GM12873 (cell line): ENCODE data around the gene SPNS3.

Experiments
- TF ChIP-seq, protein P1 (sequence below): IDR thresholded peaks from 2 replicates; pipeline ENCODE4 v1.5.1; 2012; ENCODE audit warnings: low read depth, mild to moderate bottlenecking, moderate library complexity, low read length, control low read depth; ENCODE audit not compliant: insufficient read depth; ENCODE audit errors: missing control alignments

SPNS3 gene

DNA sequence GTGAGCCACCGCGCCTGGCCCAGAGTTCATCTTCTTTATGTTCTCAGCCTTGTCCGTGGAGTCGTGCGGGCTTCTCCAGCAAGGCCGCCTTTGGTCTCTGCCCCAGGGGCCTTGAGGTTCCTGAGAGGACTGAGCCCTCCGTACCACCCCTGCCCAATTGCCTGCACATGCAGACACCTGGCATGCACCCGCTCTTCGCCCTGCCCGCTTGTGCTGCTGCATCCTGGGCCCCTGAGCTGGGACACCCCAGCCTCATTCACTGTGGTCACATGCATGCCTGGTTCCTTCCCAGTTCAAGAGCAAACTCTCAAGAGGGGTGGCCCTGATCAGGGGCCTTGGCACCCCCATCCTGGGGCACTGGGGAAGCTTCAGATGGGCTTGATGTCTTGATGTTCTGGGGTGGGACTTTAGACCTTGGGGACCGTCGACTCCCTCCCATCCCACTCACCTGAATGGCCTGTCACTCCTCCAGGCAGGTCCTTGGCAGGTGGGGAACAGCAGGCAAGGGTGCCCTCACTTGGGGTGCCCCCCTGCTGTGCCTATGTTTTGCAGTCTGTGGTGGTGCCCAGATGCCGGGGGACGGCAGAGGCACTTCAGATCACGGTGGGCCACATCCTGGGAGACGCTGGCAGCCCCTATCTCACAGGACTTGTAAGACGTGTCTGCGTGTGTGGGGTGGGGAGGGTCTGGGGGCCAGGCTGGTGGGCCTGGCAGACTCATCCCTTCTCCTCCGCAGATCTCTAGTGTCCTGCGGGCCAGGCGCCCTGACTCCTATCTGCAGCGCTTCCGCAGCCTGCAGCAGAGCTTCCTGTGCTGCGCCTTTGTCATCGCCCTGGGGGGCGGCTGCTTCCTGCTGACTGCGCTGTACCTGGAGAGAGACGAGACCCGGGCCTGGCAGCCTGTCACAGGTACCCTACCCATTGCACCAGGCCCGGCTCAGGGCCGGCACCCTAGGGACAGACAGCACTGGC, 52.2 kb downstream of the SPNS3 start:
- TF ChIP-seq, protein P1, sequence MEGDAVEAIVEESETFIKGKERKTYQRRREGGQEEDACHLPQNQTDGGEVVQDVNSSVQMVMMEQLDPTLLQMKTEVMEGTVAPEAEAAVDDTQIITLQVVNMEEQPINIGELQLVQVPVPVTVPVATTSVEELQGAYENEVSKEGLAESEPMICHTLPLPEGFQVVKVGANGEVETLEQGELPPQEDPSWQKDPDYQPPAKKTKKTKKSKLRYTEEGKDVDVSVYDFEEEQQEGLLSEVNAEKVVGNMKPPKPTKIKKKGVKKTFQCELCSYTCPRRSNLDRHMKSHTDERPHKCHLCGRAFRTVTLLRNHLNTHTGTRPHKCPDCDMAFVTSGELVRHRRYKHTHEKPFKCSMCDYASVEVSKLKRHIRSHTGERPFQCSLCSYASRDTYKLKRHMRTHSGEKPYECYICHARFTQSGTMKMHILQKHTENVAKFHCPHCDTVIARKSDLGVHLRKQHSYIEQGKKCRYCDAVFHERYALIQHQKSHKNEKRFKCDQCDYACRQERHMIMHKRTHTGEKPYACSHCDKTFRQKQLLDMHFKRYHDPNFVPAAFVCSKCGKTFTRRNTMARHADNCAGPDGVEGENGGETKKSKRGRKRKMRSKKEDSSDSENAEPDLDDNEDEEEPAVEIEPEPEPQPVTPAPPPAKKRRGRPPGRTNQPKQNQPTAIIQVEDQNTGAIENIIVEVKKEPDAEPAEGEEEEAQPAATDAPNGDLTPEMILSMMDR, result no peak

DNA sequence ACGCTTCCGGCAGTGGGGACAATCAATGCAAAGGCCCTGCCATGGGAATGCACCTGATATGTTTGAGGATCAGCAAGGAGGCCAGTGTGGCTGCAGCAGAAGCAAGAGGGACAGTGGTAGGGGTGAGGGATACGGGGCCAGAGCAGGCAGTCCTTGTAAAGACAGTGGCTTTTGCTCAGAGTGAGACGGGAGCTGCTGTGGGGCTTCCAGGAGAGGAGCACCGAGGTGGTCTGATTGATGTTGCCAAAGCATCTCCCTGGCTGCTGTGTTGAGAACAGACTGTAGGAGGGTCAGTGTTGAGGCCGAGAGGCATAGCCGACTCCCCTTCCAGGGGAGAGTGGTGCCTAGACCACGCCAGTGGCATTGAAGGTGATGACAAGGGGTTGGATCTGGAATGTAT, 53.6 kb downstream of the SPNS3 start:
- TF ChIP-seq, protein P1, result no peak

DNA sequence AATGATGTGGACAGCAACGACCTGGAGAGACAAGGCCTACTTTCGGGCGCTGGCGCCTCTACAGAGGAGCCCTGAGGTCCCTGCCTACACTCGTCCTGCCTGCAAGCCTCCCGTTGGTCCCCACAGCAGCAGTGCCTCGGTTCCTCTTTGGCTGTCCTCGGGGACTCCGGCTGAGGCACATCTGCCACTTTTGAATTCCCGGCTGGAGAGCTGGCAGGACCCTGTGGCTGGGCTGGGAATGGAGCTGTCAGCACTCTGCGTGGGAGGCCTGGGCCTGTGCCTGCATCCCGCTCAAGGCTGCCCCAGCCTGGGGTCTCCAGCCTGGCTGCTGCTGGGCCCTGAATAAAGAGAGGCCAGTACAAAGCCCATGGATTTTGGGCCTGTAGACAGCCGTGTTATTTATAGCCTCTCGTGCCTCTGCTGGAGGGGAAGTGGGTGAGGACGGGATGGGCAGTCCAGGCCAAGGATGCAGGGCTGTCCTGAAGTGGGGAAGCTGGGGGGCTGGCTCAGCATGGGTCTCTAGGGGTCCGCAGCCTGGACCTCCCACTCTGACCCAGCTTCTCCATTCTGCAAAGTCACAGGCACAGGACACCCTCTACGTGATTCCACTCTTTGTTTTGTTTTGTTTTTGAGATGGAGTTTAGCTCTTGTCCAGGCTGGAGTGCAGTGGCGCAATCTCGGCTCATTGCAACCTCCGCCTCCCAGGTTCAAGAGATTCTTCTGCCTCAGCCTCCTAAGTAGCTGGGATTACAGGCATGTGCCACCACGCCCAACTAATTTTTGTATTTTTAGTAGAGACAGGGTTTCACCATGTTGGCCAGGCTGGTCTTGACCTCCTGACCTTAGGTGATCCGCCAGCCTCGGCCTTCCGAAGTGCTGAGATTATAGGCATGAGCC, 54.3 kb downstream of the SPNS3 start:
- TF ChIP-seq, protein P1, result no peak

DNA sequence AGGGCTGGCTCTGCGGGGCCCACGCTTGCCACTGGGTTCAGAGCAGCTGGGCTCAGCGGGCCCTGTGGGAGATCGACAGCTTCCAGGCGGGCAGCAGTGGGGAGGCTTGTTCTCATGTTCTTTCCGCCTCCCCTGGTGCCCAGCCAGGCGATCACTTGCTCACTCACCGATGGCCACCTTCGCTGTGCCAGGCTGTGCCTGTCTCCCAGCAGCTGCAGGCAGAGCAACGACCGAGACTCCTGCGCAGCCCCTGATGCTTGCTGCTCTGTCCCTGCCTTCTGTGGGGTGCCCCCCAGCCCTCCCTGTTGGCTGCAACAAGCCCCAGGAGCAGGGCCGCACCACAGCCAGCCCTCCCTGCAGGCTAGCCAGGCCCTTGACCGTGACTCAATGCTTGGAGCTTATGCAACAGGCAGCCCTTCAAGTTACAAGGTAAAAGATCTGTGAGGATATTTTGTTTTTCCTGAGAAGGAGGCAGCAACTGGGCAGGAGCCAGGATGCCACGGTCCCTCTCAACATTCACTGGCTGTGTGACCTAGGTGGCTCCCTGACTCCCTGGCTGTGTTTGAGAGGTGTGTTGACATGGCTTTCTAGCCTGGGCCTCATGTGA, 55.4 kb downstream of the SPNS3 start:
- TF ChIP-seq, protein P1, result no peak

DNA sequence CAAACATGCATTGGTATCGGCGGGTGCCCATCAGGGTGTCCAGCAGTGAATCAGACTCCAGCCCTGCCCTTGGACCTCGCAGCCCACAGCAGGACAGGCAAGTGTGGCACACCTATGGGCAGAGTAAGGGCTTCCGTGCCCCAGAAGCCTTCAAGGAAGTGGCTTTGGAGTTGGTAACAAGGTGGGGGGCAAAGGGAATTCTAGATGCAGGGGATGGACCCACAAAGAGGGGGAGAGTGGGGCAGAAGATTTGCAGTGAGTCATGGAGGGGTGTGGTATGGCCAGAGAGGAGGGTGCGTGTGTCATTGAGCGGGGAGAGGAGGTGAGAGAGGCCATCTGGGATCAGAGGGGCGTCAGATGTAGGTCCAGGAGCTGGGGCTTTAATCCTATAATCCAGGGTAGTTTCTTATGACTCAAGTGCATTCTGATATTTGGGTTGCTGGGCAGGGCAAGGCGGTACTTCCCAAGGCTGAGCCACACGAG, 56.4 kb downstream of the SPNS3 start:
- TF ChIP-seq, protein P1, result no peak

DNA sequence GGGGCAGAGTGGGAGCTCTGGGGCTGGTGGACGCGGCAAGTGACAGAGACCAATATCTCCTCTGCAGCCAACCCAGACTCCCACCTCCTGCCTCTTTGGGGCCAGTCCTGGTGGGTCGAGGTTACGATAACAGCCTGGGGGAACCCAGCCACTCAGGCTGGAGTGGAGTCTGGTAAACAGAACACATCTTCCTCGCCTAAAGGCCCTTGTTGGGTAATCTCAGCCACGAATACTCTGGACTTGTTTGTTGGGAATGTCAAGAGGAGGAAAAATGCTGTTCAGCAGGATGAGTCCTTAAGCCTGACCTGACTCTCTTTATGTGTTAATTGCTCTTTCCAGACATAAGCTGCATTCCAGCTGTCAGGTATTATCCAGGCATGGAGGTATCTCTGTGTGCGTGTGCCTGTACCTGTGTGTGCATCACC, 56.9 kb downstream of the SPNS3 start:
- TF ChIP-seq, protein P1, result no peak
